ENCODE results near the gene CUL2.
A peak's percentile ranks its signal among the peaks of the same experiment; 100 is the strongest.
"Not testable (repeated sequence)": the region's sequence is repeated elsewhere in the genome, so short reads cannot be mapped to it uniquely, and the experiment has no call there.

The CUL2 gene

DNA sequence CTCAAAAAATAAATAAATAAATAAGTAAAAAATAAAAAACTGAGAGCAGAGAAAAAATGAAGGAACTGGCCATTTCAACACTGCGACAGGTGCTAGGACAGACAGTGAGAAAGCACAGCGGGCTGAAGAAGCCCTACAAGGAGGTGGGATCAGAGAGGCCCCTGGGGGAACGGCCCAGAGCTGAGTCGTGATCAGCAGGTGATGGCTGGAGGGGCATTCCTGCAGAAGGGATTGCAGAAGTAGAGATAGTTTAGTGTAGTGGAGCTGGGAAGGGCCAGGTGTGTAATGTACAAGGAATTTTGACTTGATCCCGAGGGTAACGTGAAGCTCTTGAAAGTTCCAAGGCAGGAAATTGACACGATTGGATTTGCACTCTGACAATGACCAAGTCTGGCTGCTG is 112.1 kb downstream of the CUL2 start:
- DNase-seq (ENCODE audit: low spot score), result no peak

DNA sequence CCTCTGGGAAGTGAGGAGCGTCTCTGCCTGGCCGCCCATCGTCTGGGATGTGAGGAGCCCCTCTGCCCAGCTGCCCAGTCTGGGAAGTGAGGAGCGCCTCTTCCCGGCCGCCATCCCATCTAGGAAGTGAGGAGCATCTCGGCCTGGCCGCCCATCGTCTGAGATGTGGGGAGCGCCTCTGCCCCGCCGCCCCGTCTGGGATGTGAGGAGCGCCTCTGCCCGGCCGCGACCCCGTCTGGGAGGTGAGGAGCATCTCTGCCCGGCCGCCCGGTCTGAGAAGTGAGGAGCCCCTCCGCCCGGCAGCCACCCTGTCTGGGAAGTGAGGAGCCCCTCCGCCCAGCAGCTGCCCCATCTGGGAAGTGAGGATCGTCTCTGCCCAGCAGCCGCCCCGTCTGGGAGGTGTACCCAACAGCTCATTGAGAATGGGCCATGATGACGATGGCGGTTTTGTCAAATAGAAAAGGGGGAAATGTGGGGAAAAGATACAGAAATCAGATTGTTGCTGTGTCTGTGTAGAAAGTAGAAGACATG is 113.7 kb downstream of the CUL2 start:
- DNase-seq (ENCODE audit: low spot score), result not testable (repeated sequence)

DNA sequence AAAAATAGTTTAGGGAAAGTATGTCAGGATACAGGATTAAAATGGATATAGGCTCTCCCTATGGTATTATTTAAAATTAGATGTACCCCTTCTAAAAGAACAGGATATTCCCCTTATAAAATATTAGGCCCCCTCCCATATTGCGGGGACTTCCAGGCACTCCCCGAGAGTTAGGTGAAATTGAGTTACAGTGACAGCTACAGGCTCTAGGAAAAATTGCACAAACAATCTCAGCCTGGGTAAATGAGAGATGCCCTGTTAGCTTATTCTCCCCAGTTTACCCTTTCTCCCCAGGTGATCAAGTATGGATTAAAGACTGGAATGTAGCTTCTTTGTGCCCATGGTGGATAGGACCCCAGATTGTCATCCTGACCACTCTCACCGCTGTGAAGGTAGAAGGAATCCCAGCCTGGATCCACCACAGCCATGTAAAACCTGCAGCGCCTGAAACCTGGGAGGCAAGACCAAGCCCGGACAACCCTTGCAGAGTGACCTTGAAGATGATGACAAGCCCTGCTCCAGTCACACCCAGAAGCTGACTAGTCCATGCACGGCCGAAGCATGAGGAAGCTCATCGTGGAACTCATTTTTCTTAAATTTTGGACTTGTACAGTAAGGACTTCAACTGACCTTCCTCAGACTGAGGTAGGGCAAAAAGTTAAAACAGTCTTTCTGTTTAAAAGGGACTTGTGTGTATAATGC is 115.6 kb downstream of the CUL2 start:
- not testable (repeated sequence) for DNase-seq (ENCODE audit: low spot score)

DNA sequence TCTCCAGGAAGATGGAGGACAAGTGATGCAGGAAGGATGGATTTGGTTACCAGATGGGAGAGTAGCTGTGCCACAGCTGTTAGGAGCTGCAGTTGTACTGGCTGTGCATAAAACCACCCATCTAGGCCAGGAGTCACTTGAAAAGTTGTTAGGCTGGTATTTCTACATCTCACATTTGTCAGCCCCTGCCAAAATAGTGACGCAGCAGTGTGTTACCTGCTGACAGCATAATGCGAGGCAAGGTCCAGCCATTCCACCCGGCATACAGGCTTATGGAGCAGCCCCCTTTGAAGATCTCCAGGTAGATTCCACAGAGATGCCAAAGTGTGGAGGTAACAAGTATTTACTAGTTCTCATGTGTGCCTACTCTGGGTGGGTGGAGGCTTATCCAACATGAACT is 116.4 kb downstream of the CUL2 start:
- DNase-seq (ENCODE audit: low spot score), result not testable (repeated sequence)

DNA sequence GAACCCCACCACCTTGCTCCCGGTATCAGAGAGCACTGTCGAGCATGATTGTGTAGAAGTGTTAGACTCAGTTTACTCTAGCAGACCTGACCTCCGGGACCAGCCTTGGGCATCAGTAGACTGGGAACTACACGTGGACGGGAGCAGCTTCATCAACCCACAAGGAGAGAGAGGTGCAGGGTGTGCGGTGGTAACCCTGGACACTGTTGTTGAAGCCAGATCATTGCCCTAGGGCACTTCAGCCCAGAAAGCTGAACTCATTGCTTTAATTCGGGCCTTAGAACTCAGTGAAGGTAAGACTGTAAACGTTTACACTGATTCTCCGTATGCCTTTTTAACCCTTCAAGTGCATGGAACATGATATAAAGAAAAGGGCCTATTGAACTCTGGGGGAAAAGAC is 117.0 kb downstream of the CUL2 start:
- DNase-seq (ENCODE audit: low spot score), result not testable (repeated sequence)

DNA sequence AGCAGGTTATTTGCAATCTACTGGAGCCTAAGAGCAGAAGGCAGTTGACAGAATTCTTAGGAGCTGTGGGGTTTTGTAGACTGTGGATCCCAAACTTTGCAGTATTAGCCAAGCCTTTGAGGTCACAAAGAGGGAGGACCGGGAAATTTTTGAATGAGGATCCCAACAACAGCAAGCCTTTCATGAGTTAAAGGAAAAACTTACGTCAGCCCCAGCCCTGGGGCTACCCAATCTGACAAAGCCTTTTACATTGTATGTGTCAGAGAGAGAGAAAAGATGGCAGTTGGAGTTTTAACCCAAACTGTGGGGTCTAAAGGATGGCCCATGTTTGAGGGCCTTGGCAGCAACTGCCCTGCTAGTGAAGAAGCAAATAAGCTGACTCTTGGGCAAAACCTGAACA is 117.5 kb downstream of the CUL2 start:
- not testable (repeated sequence) for DNase-seq (ENCODE audit: low spot score)

DNA sequence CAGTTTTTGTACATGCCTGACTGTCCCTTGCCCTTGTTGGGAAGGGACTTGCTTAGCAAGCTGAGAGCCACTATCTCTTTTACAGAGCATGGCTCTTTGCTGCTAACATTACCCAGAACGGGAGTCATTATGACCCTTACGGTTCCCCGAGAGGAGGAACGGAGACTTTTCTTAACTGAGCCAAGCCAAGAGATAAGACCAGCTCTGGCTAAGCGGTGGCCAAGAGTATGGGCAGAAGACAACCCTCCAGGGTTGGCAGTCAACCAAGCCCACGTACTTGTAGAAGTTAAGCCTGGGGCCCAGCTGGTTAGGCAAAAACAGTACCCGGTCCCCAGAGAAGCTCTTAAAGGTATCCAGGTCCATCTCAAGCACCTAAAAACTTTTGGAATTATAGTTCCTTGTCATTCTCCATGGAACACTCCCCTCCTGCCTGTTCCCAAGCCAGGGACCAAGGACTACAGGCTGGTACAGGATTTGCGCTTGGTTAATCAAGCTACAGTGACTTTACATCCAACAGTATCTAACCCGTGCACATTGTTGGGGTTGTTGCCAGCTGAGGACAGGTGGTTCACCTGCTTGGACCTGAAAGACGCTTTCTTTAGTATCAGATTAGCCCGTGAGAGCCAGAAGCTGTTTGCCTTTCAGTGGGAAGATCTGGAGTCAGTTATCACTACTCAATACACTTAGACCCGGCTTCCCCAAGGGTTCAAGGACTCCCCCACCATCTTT is 118.4 kb downstream of the CUL2 start:
- not testable (repeated sequence) for DNase-seq (ENCODE audit: low spot score)

DNA sequence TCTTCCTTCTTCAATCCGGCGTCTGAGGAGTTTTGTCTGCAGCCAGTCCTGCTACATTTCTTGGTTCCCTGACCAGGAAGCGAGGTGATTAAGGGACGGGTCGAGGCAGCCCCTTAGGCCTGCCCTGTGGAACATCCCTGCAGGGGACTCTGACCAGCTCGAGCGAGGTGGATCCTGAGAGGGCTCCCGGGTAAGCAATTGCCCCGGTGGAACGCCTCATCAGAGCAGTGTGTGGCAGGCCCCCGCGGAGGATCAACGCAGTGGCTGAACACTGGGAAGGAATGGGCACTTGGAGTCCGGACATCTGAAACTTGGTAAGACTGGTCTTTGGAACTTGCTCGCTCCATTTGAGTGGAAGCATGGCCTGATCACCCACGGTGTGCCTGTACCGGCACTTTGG is 121.0 kb downstream of the CUL2 start:
- no peak for DNase-seq (ENCODE audit: low spot score)

DNA sequence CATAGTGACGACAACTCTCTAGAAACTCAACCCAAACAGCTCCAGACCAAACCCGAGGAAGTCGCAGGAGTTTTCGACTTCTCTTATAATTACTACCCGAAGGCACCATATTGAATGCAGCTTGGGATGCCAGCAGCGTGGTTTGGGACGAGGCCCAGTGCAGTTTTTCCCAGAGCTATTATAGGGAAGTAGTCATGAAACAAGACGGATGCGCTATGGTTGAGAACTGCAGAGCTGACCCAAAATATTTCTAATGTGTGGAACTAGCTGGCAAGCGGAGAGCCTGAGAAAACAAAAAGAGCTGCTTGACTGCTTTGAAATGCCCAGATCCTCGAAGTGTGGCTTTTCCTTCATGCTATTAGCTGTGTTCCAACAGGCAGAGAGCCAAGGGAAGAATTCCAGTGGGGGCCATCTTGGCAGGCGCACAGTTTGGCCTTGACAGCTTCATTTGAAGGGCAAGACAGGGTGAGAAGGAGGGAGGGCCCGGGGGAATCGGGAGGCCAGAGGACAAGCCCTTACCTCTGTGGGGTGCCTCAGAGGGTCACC is 122.7 kb downstream of the CUL2 start:
- no peak for DNase-seq (ENCODE audit: low spot score)

DNA sequence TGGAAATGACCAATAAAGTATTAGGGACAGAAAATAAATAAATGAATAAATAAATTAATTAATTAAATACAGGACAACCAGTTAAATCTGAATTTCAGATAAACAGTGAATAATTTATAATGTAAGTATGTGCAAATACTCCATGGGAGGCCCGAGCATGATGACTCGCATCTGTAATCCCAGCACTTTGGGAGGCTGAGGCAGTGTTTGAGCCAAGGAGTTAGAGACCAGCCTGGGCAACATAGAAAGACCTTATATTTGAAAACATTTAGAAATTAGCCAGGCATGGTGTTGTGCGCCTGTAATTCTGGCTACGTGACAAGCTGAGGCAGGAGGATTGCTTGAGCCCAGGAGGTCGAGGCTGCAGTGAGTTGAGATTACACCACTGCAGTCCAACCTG is 123.7 kb downstream of the CUL2 start:
- DNase-seq (ENCODE audit: low spot score), result no peak

DNA sequence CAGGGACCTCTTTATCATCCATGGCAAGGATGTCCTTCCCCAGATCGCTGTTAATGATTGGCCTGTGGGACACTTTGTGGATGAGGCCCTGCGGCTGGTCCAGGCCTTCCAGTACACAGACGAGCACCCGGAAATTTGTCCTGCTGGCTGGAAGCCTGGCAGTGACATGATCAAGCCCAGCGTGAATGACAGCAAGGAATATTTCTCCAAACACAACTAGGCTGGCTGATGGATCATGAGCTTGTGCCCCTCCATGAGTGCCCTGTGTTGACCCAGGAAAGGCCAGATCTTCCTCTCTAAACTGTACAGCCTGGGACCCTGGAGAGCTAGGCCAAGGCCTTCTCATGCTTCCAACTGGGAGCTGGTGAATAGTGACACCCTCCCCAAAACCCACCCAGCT is 124.1 kb downstream of the CUL2 start:
- no peak for DNase-seq (ENCODE audit: low spot score)

DNA sequence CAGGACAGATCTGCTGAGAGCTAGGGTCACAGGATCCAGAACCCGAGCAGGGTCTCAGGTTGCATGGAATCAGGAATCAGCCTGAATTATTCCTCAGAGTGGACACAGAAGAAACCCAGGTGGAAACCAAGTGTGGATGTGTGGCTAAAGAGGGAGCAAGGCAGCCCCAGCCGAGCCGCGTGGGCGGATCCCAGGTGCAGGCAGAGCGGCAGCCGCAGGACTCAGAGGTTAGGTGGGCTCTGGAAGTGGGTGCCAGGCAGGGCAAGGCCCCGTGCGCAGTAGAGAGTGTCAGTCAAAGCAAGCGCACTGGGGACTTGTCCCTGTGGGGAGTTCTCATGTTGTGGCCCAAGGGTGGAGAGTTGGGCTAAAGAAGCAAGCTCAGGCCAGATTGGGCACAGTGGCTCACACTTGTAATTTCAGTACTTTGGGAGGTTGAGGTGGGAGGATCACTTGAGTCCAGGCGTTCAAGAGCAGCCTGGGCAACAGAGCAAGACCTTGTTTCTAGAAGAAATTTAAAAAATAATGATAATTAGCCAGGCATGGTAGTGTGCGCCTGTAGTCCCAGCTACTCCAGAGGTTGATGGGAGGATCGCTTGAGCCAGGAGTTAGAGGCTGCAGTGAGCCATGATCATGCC is 125.9 kb downstream of the CUL2 start:
- DNase-seq (ENCODE audit: low spot score), result no peak

DNA sequence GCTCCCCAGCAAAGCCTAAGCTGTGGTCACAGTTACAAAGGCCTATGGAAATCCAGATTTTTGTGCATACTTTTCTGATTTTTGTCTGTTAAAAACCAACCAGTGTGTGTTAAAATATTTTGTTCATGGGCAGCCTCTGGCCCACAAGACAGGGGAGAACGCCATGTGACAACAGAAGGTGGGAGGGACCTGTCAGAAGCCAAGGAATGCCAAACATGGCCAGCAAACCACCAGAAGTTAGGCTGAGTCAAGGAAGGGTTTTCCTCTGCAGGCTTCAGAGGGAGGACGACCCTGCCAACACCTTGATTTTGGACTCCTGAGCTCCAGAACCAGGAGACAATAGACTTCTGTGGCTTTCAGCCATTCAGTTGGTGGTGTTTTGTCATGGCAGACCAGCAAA is 127.3 kb downstream of the CUL2 start:
- no peak for DNase-seq (ENCODE audit: low spot score)

DNA sequence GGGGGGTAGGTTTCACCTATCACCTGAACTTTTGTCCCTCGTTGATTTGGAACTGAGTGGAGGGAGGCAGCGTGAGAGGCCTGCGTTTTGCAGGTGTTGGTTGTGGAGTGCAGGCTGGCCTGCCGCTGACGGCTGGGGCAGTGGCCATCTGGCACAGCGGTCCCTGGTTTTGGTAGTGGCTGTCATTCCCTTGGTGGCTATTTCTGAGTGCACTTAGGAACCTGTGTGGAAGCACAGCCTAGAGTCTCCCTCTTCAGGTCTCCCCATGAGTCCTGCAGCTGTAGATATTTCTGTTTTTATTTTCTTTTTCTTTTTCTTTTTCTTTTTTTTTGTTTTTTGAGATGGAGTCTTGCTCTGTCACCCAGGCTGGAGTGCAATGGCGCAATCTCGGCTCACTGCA is 129.2 kb downstream of the CUL2 start:
- peak; percentile 38 for DNase-seq (ENCODE audit: low spot score)

DNA sequence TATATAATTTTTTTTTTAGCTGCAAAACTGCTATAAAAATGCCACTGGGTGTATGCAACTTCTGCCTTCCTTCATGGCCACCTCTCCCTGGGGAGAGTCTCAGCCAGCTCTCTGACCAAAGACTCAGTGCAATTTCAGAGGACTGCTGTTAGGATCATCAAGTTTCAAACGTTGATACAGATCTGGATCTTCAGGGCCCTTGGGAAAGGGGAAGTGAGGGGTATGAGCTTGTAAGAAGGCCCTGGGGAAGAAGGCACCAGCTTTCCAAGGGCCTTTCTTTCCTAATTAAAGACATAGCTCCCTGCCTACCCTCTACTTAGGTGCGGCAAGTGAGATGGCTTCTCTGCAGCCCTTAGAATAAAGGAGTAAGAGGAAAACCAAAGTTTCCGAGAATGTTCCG is 130.4 kb downstream of the CUL2 start:
- no peak for DNase-seq (ENCODE audit: low spot score)

DNA sequence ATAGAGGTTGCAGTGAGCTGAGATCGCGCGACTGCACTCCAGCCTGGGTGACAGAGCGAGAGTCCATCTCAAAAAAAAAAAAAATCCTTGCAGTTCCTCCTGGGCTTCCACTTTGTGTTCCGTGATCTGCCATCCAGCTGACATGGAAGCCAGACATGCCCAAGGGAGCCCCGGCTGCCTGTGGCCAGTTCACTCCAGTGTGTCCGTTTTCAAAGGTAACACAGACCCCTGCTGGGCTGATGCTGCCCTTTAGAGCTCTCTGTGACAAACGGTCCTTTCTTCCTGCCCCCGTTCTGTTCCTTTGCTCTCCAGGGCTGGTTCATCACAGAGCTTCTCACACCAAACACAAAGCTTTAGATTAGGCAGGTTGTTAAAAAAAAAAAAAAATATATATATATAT is 130.8 kb downstream of the CUL2 start:
- DNase-seq (ENCODE audit: low spot score), result no peak

All from RKO (cell line).